GM12878 (cell line): ENCODE results near the gene VIPR1. TPM values are rescaled to one million over a fixed set of nuclear protein-coding genes. Genes with fewer than 3 reads are reported as not detected.
A peak's percentile ranks its signal among the peaks of the same experiment; 100 is the strongest.

Experiments
- ATAC-seq: fragments of 200-7000 bp; cut with Tn5 transposase; 3 replicates; pipeline ENCODE4 v1.9.1; 2020; ENCODE audit warnings: mild to moderate bottlenecking, moderate library complexity
- BruUV-seq: library from RNA; stranded (reverse); fragments of 400-500 nt; replicated peaks from 2 replicates; lab custom pipeline; 2021; lab: Mats Ljungman, UMichigan
- CTCF ChIA-PET: fragments of 300-600 bp; sonication (Branson Sonifier 250); formaldehyde crosslinking; extraction: SDS; loops from one replicate; lab custom pipeline; 2021; ENCODE audit warnings: inconsistent platforms; lab: Yijun Ruan, JAX
- POLR2A ChIA-PET: fragments of 350-600 bp; formaldehyde crosslinking; extraction: SDS; loops from one replicate; lab custom pipeline; 2021; ENCODE audit warnings: inconsistent platforms; lab: Charles Lee
- RAD21 ChIA-PET: fragments of 300-600 bp; sonication (Branson Sonifier 250); formaldehyde crosslinking; loops from one replicate; lab custom pipeline; 2023; ENCODE audit warnings: antibody characterized with exemption; ENCODE audit not compliant: unreplicated experiment; lab: Charles Lee
- SMC1A ChIA-PET: fragments of 300-600 bp; sonication (Branson Sonifier 250); formaldehyde crosslinking; loops from one replicate; lab custom pipeline; 2023; ENCODE audit not compliant: unreplicated experiment, uncharacterized antibody; lab: Charles Lee
- DNase-seq: peaks from one replicate; pipeline ENCODE4 v3.0.0-alpha.2; 2011; ENCODE audit warnings: low read depth, low spot score
- FAIRE-seq: peaks from 3 replicates; lab custom pipeline; 2011; peaks lifted over from hg19 to GRCh38; lab: Jason Lieb, UNC
- H2AFZ ChIP-seq: 2 replicates; pipeline ENCODE4 v1.6.0; 2011; ENCODE audit warnings: low read depth, low read length, control low read depth; ENCODE audit not compliant: control insufficient read depth
- H3K27ac ChIP-seq: 2 replicates; pipeline ENCODE4 v1.5.1; 2011; ENCODE audit warnings: control low read depth; ENCODE audit not compliant: control insufficient read depth, insufficient read depth
- H3K27me3 ChIP-seq, 2 experiments: replicated peaks in 1 of 2; 2 replicates each; pipeline versions ENCODE4 v1.6.0 to v1.6.1; 2011; ENCODE audit warnings: low read length in 1 of 2; ENCODE audit not compliant: control insufficient read depth in 2 of 2, insufficient read depth in 2 of 2
- H3K36me3 ChIP-seq, 2 experiments: 2 replicates each; pipeline ENCODE4 v1.5.1; 2011; ENCODE audit warnings: low read length in 1 of 2; ENCODE audit not compliant: control insufficient read depth in 2 of 2, insufficient read depth in 2 of 2
- H3K4me1 ChIP-seq: 2 replicates; pipeline ENCODE4 v1.6.1; 2011; ENCODE audit warnings: mild to moderate bottlenecking, low read length, moderate library complexity, mixed read lengths; ENCODE audit not compliant: control insufficient read depth, insufficient read depth
- H3K4me2 ChIP-seq: 2 replicates; pipeline ENCODE4 v1.6.0; 2011; ENCODE audit warnings: control low read depth; ENCODE audit not compliant: control insufficient read depth, insufficient read depth
- H3K4me3 ChIP-seq: fragments of 200-600 bp; sonication (generic); 2 replicates; pipeline ENCODE4 v1.5.1; 2016
- H3K79me2 ChIP-seq: 2 replicates; pipeline ENCODE4 v1.6.0; 2011; ENCODE audit warnings: low read length; ENCODE audit not compliant: control insufficient read depth, insufficient read depth
- H3K9ac ChIP-seq: 2 replicates; pipeline ENCODE4 v1.8.0; 2011; ENCODE audit warnings: low read length, control low read depth, mixed read lengths; ENCODE audit not compliant: control insufficient read depth, insufficient read depth
- H3K9me3 ChIP-seq: replicated peaks from 3 replicates; pipeline ENCODE4 v1.5.1; 2011; ENCODE audit warnings: mild to moderate bottlenecking, low read length; ENCODE audit not compliant: control insufficient read depth, insufficient read depth
- H4K20me1 ChIP-seq: 2 replicates; pipeline ENCODE4 v1.6.0; 2011; ENCODE audit not compliant: control insufficient read depth, insufficient read depth
- CREB1 ChIP-seq: IDR thresholded peaks from 2 replicates; pipeline ENCODE4 v1.6.1; 2012; ENCODE audit warnings: low read depth, mild to moderate bottlenecking, inconsistent platforms
- EED ChIP-seq: sonication (generic); IDR thresholded peaks from 2 replicates; pipeline ENCODE4 v1.6.1; 2016; ENCODE audit warnings: antibody characterized with exemption, low read depth
- FOXM1 ChIP-seq: IDR thresholded peaks from 2 replicates; pipeline ENCODE4 v1.6.1; 2012; ENCODE audit warnings: low read depth, mild to moderate bottlenecking, inconsistent platforms, low read length, moderate library complexity
- IKZF2 ChIP-seq, 2 experiments: fragments of 450-650 bp; IDR thresholded peaks; 2 replicates each; pipeline ENCODE4 v1.6.1; 2017; ENCODE audit warnings: mild to moderate bottlenecking in 2 of 2, moderate library complexity in 2 of 2
- MEF2A ChIP-seq: IDR thresholded peaks from 2 replicates; pipeline ENCODE4 v1.6.1; 2011; ENCODE audit warnings: low read depth, mild to moderate bottlenecking, low read length, moderate library complexity; ENCODE audit not compliant: insufficient read depth
- RFX5 ChIP-seq: IDR thresholded peaks from 2 replicates; pipeline ENCODE4 v1.6.1; 2011; ENCODE audit warnings: low read depth, low read length, improper control_type of control experiment
- SMAD1 ChIP-seq: fragments of 450-650 bp; IDR thresholded peaks from 2 replicates; pipeline ENCODE4 v1.6.1; 2018; ENCODE audit warnings: mild to moderate bottlenecking, low read depth; ENCODE audit not compliant: partially characterized antibody
- SMARCA5 ChIP-seq: fragments of 450-650 bp; IDR thresholded peaks from 2 replicates; pipeline ENCODE4 v1.6.1; 2017; ENCODE audit warnings: mild to moderate bottlenecking
- SP1 ChIP-seq: IDR thresholded peaks from one replicate; pipeline ENCODE4 v1.6.1; 2011; ENCODE audit warnings: low read depth, low read length
- SPI1 ChIP-seq: IDR thresholded peaks from 2 replicates; pipeline ENCODE4 v1.6.1; 2011; ENCODE audit warnings: low read depth, mild to moderate bottlenecking, low read length, moderate library complexity, borderline replicate concordance; ENCODE audit not compliant: insufficient read depth
- SREBF1 ChIP-seq: IDR thresholded peaks from 2 replicates; pipeline ENCODE4 v1.6.1; 2012; ENCODE audit warnings: mild to moderate bottlenecking, low read length
- WGBS: methylation state at CpG from one replicate; pipeline ENCODE4 v1.1.6; 2016; ENCODE audit warnings: low lambda C conversion rate; ENCODE audit not compliant: insufficient replicate concordance, insufficient coverage; ENCODE audit errors: missing lambda C conversion rate; 5-methylcytosine and 5-hydroxymethylcytosine counted together
- in situ Hi-C: fragments of 300-500 bp; cut with MboI; formaldehyde crosslinking; loops from 9 replicates; pipeline ENCODE4 v1.14.3; 2018; ENCODE audit warnings: mixed read lengths
- intact Hi-C: fragments of 100-400 bp; cut with micrococcal nuclease; formaldehyde crosslinking; loops from one replicate; pipeline ENCODE4 v1.14.2; 2022; ENCODE audit not compliant: unreplicated experiment
- polyA plus RNA-seq, 11 experiments: library from polyadenylated mRNA; depleted of rRNA in 4 of 11; unstranded in 6 of 11; stranded (reverse) in 5 of 11; fragments of >200 nt; fragmentation: Nextera tagmentation in 4 of 11; fragmentation: Illumina TruSeq in 1 of 11; extraction: Ambion mirVana in 4 of 11; extraction: Trizol in 1 of 11; gene quantifications; 1 replicate in 1 of 11; 2 replicates in 10 of 11; pipeline versions ENCODE4 v1.2.1 to v1.2.3, GENCODE V29; 2011 to 2016; ENCODE audit warnings: inconsistent platforms in 2 of 11, missing spikeins in 2 of 11, low read depth in 1 of 11
- total RNA-seq, 4 experiments: library from RNA; depleted of rRNA in 3 of 4; stranded (reverse); fragments of >200 nt in 3 of 4; fragmentation: Illumina TruSeq in 1 of 4; extraction: Trizol in 1 of 4; gene quantifications; 2 replicates each; pipeline versions ENCODE4 v1.2.1 to v1.2.3, GENCODE V29; 2013 to 2021
- TF ChIP-seq, protein P1 (sequence below): fragments of 450-650 bp; IDR thresholded peaks from 2 replicates; pipeline ENCODE4 v1.6.1; 2017; ENCODE audit warnings: low read depth, mild to moderate bottlenecking, moderate library complexity
- TF ChIP-seq, protein P2 (sequence below): fragments of 450-650 bp; IDR thresholded peaks from 2 replicates; pipeline ENCODE4 v1.6.1; 2017; ENCODE audit warnings: mild to moderate bottlenecking, moderate library complexity
- TF ChIP-seq, protein P3 (sequence below): IDR thresholded peaks from 2 replicates; pipeline ENCODE4 v1.6.1; 2012; ENCODE audit warnings: mild to moderate bottlenecking, low read depth, low read length

The VIPR1 gene
- total and polyA plus RNA-seq, 10 of the 15 experiments (the other 5 are each of a cell fraction or from before 2014, with no cell fraction given), result 0.03 to 0.28 (median 0.12) TPM; not detected in 6

DNA sequence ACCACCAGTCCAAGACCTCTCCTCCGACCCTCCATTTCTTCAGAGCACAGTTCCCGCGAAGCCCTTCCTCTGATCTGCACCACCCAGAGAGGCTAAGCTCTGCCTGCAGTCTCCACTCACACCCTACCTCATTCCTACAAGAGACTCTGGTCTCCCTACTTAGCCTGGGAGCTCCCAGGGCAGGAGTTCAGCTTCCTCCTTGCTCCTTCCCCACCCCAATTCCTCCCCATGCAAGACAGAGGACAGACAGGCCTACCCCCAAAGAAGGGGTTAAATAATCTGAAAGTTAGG, 12.6 kb upstream of the VIPR1 start (continued):
- TF ChIP-seq SPI1 (no peak), SMARCA5 (no peak)

DNA sequence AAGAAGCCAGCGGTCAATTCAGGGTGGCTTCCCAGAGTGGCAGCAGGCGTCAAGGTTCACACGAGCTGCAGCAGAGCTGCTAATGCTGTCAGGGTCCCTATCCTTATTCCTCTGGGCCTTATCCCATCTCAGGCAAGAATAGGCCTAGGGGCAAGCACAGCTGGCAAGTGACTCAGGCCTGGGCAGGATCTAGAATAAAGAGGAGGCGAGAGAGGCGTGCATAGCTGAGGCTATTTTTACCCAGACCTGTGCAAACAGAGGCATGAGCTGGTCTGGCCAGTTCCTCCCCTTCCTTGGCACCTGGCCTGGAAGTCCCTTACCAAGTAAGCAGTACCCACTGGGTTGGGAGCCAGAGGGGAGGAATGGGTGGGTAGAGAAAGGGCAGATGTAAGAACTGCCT, 12.2 kb upstream of the VIPR1 start:
- BruUV-seq, result no TSS peak
- in situ Hi-C loops, result no loop called here
- FAIRE-seq (peak; percentile 91), DNase-seq (peak; percentile 77), ATAC-seq (peak; percentile 99)
- ChIA-PET CTCF (interaction anchor here (0.7 to 1.4 kb wide), 4 partner anchors 13 to 299 kb away, joined by 3 to 4 read pairs (median 3); no protein-coding TSS in a partner anchor), POLR2A (no interaction called here), RAD21 (interaction anchor here (0.9 to 1.5 kb wide), 4 partner anchors 12 to 391 kb away, joined by 3 to 5 read pairs (median 4); partner anchors contain the start of gene VIPR1), SMC1A (interaction anchor here (1.4 kb wide), 1 partner anchor 145 kb away, joined by 3 read pairs; no protein-coding TSS in a partner anchor)
- peak overlapping the region; percentile 52 for H2AFZ ChIP-seq
- intact Hi-C loops, result no loop called here
- peaks cover 34% of the 10 kb centered on the region for H3K4me1 ChIP-seq
- peak overlapping the region; percentile 81 for H3K27ac ChIP-seq
- H3K27me3 ChIP-seq, result no peaks in the 10 kb centered on the region
- H3K4me2 ChIP-seq, result peak overlapping the region; percentile 58
- 3% methylated on average over 5 of the region's 5 CpGs for WGBS
- H3K79me2 ChIP-seq, result no peaks in the 10 kb centered on the region
- H3K9me3 ChIP-seq, result peaks cover 2% of the 10 kb centered on the region; the same call in 2 of the 3 replicates
- no peaks in the 10 kb centered on the region for H3K36me3 ChIP-seq
- H3K9ac ChIP-seq, result peak overlapping the region; percentile 36; the same call in 1 of the 2 replicates
- no peaks in the 10 kb centered on the region for H4K20me1 ChIP-seq
- H3K4me3 ChIP-seq, result no peak overlapping the region; the same call in 1 of the 2 replicates
- TF ChIP-seq FOXM1 (peak; percentile 61; the same call in 1 of the 2 replicates), MEF2A (peak; percentile 96), SREBF1 (no peak), SPI1 (peak; percentile 97), RFX5 (no peak), SMAD1 (no peak), SMARCA5 (no peak), CREB1 (0 out of 2 replicates have a peak, but pooled peaks have one; percentile 30), EED (peak; percentile 92), SP1 (peak; percentile 54), IKZF2 (IDR thresholded peaks at IDR 0.05) (peak; percentile 90 to 91)
- TF ChIP-seq, protein P1, sequence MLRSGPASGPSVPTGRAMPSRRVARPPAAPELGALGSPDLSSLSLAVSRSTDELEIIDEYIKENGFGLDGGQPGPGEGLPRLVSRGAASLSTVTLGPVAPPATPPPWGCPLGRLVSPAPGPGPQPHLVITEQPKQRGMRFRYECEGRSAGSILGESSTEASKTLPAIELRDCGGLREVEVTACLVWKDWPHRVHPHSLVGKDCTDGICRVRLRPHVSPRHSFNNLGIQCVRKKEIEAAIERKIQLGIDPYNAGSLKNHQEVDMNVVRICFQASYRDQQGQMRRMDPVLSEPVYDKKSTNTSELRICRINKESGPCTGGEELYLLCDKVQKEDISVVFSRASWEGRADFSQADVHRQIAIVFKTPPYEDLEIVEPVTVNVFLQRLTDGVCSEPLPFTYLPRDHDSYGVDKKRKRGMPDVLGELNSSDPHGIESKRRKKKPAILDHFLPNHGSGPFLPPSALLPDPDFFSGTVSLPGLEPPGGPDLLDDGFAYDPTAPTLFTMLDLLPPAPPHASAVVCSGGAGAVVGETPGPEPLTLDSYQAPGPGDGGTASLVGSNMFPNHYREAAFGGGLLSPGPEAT, result peak; percentile 75
- TF ChIP-seq, protein P2, sequence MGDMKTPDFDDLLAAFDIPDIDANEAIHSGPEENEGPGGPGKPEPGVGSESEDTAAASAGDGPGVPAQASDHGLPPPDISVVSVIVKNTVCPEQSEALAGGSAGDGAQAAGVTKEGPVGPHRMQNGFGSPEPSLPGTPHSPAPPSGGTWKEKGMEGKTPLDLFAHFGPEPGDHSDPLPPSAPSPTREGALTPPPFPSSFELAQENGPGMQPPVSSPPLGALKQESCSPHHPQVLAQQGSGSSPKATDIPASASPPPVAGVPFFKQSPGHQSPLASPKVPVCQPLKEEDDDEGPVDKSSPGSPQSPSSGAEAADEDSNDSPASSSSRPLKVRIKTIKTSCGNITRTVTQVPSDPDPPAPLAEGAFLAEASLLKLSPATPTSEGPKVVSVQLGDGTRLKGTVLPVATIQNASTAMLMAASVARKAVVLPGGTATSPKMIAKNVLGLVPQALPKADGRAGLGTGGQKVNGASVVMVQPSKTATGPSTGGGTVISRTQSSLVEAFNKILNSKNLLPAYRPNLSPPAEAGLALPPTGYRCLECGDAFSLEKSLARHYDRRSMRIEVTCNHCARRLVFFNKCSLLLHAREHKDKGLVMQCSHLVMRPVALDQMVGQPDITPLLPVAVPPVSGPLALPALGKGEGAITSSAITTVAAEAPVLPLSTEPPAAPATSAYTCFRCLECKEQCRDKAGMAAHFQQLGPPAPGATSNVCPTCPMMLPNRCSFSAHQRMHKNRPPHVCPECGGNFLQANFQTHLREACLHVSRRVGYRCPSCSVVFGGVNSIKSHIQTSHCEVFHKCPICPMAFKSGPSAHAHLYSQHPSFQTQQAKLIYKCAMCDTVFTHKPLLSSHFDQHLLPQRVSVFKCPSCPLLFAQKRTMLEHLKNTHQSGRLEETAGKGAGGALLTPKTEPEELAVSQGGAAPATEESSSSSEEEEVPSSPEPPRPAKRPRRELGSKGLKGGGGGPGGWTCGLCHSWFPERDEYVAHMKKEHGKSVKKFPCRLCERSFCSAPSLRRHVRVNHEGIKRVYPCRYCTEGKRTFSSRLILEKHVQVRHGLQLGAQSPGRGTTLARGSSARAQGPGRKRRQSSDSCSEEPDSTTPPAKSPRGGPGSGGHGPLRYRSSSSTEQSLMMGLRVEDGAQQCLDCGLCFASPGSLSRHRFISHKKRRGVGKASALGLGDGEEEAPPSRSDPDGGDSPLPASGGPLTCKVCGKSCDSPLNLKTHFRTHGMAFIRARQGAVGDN, result peak; percentile 51; the same call in 1 of the 2 replicates
- TF ChIP-seq, protein P3, sequence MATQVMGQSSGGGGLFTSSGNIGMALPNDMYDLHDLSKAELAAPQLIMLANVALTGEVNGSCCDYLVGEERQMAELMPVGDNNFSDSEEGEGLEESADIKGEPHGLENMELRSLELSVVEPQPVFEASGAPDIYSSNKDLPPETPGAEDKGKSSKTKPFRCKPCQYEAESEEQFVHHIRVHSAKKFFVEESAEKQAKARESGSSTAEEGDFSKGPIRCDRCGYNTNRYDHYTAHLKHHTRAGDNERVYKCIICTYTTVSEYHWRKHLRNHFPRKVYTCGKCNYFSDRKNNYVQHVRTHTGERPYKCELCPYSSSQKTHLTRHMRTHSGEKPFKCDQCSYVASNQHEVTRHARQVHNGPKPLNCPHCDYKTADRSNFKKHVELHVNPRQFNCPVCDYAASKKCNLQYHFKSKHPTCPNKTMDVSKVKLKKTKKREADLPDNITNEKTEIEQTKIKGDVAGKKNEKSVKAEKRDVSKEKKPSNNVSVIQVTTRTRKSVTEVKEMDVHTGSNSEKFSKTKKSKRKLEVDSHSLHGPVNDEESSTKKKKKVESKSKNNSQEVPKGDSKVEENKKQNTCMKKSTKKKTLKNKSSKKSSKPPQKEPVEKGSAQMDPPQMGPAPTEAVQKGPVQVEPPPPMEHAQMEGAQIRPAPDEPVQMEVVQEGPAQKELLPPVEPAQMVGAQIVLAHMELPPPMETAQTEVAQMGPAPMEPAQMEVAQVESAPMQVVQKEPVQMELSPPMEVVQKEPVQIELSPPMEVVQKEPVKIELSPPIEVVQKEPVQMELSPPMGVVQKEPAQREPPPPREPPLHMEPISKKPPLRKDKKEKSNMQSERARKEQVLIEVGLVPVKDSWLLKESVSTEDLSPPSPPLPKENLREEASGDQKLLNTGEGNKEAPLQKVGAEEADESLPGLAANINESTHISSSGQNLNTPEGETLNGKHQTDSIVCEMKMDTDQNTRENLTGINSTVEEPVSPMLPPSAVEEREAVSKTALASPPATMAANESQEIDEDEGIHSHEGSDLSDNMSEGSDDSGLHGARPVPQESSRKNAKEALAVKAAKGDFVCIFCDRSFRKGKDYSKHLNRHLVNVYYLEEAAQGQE, result no peak
